ENCODE results near the gene SH3PXD2A.
"Not testable (repeated sequence)": the region's sequence is repeated elsewhere in the genome, so short reads cannot be mapped to it uniquely, and the experiment has no call there.

SH3PXD2A gene

DNA sequence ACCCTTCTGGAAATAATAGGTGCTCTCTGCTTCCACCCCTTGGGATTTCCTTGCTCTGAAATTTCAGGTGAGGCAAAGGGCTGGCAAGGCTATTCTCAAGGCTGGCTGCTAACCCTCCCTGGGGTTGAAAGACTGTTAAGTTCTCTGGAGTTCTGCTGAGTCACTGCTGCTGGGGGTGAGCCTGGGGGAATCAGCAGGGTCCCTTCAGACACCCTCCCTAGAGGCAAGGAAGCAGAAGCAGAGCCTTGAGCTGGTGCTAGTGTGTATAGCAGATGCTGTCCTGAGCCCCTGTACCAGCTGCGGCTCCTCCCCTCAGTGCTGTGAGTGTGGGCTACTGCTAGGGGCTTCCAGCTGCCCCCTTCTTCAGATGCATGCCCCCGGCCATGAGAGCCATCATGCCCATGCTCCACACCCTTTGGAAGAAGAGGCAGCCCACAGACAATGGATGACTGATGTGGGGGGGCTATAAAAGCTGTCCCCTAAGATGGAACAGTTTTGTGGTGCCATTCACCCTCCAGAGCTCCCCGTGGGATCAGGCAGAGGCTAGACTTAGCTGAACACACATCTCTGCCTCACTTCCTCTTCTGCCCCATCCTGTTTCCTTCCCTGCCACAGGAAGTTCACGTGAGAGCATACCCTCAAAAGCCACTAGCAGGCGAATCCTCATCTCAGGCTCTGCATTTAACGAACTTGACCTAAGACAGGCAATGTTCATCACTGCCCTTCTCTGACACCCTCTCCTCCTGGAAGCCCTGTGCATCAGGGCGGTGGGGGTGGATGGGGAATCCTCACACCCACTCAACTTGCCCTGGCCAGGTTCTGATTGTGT is 91.8 kb downstream of the SH3PXD2A start:
- peak; percentile 46 for DNase-seq

DNA sequence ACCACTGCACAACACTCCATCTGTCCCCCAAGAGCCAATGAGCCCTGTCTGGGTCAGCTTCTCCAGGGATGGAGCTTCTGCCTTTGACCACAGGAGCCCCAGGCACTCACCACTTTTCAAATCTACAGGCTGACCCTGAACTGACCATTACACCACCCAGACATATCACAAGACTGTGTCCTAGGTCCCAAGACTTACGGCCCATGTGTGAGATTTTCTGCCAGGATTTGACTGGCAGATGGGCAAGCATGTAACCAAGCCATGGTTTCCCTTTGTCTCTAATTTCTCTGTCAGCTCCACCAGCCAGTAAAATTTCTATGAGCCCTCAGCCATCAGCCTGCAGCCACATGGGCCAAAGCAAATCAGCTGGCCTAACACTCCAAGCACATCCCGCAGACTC is 92.5 kb downstream of the SH3PXD2A start:
- no peak for DNase-seq

DNA sequence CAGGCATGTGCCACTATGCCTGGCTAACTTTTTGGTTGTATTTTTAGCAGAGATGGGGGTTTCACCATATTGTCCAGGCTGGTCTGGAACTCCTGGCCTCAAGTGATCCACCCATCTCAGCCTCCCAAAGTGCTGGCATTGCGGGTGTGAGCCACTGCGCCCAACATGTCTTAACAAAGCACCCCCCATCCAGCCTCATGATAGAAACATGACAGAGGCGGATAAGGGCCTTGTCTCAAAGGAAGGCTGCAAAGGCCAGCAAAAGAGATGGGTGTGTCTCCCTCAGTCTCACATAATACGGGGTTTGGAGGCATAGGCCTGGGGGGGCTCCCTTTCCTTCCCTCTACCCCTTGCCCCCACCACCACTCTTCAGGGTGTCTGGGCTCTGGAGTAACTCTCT is 93.2 kb downstream of the SH3PXD2A start:
- no peak for DNase-seq

DNA sequence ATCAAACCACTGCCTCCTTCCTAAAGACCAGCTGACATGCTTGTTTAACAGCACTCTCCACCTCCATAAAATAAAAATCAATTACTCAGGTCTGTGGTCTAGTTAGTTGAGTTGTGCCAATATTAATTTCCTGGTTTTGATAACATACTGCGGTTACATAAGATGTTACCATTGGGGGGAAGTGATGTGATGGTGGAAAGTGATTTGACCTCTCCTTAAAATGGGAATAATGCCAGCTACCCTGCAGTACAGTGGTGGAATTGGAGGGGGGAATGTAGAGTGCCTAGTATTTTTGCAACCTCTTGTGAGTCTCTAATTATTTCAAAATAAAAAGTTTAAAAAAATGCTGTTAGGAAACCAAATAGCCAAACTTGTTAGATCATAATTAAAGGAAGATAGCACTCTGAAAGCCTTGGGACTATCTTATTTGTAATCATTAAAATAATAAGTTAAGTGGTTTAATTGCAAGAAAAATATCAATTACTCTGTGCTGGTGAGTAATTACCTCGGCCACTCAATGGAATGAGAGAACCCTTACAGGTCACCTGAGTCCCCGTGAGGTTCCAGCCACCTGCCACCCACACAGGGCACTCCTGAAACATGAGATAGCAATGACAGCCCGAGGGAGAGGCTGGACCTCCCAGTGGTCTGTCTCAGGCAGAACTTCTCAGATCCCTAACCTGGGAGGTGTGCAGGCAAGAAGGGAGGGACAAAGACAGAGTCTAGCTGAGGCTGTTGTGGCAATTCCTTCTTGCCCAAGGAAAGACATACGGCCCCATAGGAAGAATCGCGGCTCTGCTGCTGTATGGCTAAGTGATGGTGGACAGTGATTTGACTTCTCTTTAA is 94.1 kb downstream of the SH3PXD2A start:
- no peak for DNase-seq

DNA sequence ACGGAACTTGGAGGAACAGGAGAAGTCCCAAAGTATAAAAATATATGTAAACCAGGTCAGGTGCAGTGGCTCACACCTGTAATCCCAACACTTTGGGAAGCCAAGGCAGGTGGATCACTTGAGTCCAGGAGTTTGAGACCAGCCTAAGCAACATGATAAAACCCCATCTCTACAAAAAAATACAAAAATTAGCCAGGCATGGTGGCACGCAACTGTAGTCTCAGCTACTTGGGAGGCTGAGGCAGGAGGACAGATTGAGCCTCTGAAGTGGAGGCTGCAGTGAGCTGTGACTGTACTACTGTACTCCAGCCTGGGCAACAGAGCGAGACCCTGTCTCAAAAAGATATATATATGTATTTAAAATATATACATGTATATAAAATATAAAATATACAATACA is 95.1 kb downstream of the SH3PXD2A start:
- DNase-seq = not testable (repeated sequence)

DNA sequence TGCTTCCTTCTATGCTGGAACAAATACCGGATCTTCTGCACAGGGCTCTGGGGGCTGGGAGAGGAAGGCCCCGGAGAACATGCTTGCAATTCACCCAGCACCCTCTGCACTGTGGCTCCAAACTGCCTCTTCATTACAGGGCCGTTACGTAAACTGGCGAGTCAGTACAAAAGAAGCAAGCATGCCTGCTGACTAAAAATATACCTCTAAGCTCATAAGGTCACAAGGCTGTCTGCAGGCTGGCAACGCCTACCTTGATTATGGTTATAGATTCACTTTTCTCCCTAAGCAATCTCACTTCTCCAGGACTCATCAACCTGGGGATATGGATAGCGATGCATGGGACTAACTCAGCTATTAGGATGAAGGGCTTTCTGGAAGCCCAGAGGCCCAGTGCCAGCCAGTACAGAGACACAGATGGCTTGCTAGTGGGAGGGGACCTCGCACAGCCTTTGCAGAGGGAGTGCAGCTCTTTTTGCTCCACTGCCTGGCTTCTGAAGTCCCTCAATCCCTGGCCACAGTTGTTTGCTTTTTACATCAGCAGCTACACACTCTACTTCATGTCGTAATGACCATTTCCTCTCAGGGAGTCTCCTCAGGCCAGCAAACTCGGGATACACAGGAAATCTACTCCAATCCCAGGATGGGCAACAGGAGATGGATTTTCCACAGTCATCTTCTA is 96.1 kb downstream of the SH3PXD2A start:
- no peak for DNase-seq

DNA sequence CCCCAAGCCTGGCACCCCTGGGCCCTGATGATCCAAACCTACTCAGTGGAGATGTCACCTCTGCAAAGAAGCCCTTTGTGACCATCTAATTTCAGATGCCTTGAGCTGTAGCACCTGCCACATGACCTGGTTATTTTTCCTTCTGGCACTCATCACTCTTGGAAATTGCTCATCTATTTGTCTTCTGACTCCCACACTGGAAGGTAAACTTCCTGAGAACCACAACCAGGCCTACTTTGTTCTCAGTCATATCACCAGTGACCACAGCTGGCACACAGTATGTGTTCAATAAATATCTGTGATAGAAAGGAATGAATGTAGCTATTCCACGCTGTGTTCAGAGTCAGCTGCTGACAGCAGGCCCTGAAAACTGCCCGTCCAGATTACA is 97.1 kb downstream of the SH3PXD2A start:
- no peak for DNase-seq

DNA sequence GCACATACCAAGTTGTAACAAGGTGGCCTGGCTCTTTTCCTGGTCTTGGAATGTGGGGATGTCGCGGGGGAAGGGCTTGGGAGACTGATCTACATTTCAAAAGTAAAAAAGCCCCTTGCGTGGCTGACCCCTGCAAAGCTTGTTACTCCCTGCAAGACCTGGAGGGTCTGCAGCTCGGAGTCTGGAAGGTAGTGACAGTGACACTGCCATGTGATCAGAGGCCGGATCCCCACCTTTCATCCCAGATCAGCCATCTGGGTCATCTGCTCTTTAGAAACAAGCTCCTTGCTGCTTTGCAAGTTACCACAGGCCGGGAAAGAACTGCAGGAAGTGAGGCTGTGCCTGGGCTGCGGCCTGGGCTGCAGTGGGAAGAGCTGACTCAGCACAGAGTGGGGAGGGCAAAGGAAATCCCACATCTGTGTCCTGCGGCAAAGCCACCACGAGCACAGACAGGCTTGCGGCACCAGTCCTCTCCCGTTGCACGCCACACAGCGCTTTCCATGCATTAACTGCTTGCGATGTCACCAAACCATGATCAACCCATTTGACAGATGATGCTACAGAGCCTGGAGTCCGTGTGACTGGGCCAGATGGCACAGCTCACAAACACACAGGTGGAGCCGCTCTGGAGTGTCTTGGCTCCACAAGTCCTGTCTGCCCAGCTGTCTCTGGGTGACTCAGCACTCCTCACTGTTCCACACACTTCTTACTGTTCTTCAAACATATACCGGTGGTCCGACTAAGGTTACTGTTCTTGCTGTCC is 97.7 kb downstream of the SH3PXD2A start:
- DNase-seq = peak; percentile 42

DNA sequence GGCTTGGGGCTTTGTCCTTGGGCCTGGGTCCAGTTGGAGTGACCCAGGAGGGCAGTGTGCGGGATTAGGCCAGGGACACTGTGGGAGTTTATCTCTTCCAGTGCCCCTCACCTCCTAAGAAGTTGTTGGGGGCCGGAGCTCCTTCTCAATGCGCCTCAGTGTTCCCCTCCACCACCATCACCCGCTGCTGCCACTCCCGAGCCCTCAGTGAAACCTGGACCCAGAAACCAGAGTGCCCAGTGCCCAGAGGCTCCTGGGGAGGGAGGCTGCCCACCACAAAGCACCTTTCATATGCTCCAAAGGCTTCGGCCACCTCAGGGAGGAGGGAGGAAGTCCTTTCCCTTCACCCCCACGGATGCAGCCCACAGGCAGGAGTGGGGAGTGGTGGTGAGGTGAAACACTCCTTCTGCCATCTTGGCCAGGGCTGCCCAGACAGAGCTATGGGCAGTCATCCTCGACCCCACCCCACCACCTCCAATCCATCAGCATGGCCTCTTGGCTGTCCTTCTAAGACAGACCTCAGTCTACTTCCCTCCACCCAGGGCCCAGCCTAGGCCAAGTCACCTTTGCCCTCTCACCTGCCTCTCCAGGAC is 99.0 kb downstream of the SH3PXD2A start:
- DNase-seq = no peak

DNA sequence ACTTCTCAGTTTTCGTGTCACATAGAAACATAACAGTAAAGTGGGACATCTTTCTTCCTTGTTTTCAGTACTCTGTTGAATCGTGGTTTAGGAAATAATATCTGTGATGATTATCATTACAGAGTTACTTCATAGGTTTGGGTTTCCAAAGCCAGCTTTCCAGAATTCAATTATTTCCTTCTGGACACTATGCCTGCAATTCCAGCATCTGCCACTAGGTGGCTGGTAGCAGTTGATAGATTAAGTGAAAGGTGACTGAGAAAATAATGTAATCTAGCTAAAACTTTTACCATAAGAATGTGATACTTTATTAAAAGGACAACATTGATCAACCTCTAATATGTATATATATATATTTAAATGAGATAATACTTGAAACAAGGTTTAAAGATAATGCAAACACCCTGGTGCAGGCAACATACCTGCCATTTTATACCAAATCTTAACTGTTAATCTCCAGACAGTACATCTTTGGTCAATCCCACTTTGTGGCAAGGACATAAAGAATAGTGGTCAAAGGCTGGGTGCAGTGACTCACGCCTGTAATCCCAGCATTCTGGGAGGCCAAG is 102.6 kb downstream of the SH3PXD2A start:
- DNase-seq = peak; percentile 39

DNA sequence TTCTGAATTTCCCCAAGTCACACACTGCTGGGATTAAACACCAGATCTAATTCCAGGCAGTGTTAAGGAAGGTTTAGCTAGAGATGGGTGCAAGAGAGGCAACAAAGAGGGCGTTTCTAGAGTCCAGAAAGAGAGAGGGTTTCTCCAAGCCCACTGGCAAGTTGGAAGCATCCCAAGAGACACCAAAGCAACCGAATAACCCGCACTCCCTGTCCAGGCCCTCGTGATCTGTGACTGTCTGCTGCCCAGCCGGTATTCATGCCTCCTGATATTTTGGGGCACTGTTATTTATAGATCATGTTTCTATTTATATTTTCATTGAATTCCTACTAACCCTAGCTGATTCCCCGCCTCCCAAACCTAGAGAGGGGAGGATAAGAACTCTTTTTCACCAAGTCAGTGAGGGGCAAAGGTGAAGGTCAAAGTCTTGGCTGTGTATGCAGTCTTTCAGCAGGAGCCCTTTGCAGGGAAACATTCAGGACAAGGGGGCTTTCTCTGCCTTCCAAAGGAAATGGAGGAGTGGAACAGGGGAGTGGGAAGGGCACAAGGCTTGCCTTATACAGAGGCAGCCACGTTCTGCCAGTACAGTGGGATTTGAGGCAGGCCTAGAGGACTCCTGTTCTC is 103.6 kb downstream of the SH3PXD2A start:
- no peak for DNase-seq

DNA sequence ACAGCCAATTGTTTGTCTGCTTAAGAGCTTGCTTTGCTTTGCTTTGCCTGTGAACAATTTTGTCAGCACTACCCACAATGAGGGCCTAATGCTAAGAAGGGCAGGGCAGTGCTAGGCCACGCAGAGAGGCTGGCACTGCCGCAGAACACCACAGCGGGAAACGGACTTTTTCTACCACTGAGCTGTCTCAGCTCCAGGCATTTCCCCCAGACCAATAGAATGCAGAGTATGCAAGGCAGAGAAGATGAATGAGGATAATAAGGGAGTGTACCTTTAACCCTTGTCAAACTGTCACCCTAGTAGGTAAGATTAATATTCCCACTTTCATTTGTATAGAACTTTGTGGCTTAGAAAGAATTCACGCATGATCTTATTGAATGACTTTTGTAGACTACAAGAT is 104.5 kb downstream of the SH3PXD2A start:
- no peak for DNase-seq

DNA sequence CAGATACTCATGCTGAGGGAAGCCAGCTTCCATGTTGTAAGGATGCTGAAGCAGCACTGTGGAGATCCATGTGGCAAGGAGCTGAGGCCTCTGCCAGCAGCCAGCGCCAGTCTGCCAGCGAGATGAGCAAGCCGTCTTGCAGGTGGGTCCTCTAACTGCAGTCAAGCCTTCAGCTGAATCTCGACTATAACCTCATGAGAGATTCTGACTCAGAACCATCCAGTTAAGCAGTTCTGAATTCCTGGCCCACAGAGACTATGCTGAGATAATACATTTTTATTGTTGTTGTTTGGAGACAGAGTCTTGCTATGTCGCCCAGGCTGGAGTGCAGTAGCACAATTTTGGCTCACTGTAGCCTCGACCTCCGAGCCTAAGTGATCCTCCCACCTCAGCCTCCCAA is 105.6 kb downstream of the SH3PXD2A start:
- DNase-seq = no peak

DNA sequence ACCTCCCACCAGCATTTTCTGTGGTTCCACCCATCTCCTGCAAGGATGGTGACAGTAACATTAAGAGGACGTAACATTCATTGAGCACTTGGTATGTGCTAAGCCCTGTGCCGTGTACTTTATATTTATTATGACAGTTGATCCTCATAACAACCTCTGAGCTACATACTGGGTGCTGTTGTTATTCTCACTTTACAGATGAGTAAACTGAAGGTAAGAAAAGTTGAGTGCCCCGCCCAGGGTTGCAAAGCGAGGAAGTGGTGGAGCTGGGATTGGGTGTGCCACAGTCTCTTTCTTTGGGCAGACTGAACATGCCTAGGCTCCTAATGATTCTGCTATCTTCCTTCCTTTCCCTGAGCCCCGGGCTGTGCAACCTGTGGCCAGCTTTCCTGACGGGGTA is 107.4 kb downstream of the SH3PXD2A start:
- peak; percentile 28 for DNase-seq

DNA sequence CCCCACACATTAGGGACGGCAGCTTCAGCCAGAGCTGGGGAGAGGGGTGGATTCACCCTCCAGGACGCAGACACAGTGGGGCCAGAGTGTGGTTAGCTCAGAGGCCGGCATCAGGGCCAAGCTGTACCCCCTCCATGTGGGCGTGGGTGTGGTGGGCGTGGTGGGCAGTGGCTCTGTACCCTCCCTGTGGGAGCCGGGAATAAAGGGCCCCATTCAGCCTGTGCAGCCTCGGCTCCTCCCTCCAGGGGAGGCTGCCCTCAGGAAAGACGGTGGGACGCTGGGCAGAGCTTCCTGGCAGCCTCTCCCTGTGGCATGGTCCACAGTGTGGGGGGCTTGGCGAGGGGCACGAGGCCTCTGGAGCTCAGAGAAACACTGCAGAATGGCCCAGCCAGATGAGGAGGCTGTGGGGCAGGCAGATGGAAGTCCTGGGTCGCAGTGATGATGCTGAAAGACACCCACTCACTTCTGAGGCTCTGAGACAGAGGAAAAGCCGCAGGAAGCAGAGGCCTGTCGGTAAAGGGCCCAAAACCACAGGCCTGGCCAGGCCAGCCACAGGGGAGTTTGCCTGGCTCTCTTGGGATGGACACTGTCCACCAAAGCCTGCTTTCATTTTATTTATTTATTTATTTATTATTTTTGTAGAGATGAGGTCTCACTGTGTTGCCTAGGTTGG is 108.0 kb downstream of the SH3PXD2A start:
- no peak for DNase-seq

DNA sequence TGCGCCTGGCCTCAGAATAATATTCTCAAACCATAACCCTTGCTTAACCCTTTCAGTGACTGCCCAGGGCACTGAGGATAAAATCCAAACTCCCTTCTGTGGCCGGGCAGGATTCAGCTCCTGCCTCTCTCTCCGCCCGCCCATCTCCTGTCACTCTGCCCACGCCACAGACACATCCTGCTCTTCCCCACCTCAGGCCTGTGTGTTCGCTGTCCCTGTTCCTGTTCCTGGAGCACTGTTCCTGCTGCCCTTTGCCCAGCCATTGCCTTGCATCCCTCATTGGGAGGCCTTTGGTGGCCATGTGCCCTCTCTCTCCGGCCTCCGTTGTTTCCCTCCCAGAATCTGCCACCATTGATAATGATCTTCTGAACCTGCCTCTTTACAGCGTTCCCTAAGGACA is 108.8 kb downstream of the SH3PXD2A start:
- DNase-seq = no peak

DNA sequence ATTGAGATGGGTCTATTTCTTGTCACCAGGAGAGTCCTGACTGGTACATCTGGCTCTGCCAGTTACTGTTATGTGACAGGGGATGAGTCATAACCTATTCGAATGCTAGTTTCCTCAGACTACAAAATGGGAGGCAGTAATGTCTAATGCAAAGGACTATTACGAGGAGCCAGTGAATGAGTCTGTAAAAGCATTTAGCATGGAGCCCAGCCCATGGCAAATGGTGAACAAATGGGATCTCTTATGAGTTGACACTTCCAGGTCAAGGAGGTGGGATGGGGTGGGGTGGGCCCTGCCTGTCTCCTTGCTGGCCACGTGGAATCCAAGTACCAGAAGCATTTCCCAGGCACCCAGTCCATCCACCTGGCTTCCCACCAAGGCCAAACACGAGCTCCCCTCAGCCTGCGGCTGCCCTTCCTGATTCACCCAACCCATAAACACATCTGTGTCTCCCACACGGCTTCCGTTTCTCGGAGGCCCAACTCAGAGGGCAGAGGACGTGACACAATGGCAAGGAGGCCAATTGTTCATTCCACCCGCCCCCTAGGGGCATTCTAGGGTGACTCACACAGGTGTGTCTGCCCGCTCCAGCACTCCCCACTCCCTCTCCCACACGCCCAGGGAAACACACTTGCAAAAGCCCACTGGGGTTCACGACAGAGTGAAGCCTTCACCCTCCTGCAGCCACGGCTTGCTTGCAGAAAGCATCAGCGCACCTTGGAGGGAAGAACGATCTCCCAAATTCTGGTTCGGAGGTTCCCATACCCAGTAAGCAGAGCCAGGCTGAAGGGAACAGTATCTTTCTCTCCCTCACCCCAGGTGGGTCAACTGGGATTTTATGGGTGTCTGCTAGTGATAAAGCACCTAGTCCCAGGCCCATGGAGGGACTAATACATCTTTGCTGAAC is 109.8 kb downstream of the SH3PXD2A start:
- peak; percentile 65 for DNase-seq

DNA sequence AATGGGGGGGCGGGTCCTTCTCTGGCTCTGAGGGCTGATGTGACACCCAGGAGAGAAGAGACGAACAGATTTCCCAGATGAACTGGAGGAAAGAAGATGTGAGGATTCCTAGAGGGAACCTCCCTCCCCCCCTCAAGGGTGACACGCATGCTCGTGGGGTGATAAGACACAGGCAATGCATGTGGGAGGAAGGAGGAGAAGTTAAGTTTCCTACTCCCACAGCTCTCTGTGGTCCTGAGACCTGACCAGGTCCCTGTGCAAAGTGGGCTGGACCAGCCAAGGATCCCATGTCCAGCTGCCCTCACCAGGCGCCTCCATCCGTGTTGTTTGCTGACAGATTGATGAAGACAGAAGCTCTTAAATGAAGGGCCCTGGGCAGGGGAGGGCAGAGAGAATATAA is 112.6 kb downstream of the SH3PXD2A start:
- DNase-seq = no peak

DNA sequence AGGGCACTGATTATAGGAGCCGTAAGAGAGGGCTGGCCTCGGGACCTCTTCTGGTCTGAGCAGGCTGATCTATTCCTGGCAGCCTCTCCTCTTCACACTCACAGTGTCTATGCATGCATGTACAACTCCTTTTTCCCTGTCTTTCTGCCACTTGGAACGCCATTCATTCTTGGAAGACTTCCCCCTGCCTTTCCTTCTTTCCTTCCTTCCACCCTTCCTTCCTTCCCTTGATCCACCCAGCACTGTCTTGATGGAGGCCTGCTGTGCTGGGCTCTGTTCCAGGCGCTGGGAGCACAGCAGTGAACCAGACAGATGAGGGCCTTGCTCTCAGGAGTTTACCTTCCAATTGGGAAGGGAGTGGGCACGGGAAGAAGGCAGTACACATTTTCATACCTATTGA is 114.8 kb downstream of the SH3PXD2A start:
- DNase-seq = no peak

Data from CD4-positive, alpha-beta T cell treated with Interleukin-17A for 1 hour (primary cell).